ENCODE data around the gene MSLN.

DNA sequence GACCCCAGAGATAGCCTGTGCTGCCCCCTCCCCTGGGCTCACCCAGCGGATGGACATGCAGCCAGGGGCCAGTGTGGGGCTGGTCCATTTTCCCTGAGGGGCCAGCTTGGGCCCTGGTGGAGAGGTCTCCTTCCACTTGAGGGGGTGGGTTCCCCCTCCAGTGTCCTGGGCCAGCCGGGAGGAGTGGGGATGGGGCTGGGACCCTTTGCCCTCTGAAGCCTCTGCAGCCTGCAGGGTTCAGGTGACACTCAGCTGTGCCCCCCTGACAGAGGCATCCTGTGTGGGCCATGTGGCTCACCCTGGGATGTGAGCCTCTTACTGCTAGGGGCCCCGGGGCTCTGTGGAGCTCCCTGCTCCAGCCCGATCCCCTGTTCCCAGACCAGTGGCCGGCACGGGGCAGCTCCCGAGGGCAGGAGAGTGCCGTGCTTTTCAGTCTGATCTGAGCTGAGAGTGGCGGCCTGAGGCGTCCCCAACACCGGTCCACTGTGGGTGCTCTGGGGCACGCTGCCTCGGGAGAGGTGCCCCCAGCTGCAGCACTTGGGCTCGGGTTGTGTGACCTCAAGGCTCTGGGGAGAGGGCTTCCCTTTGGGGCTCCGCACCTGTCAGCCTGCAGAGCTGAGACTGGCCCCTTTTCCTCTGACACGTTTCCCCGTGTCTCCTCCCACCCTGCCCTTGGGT, 40.4 kb downstream of the MSLN start:
- TF ChIP-seq, protein P1, sequence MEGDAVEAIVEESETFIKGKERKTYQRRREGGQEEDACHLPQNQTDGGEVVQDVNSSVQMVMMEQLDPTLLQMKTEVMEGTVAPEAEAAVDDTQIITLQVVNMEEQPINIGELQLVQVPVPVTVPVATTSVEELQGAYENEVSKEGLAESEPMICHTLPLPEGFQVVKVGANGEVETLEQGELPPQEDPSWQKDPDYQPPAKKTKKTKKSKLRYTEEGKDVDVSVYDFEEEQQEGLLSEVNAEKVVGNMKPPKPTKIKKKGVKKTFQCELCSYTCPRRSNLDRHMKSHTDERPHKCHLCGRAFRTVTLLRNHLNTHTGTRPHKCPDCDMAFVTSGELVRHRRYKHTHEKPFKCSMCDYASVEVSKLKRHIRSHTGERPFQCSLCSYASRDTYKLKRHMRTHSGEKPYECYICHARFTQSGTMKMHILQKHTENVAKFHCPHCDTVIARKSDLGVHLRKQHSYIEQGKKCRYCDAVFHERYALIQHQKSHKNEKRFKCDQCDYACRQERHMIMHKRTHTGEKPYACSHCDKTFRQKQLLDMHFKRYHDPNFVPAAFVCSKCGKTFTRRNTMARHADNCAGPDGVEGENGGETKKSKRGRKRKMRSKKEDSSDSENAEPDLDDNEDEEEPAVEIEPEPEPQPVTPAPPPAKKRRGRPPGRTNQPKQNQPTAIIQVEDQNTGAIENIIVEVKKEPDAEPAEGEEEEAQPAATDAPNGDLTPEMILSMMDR (conservative IDR thresholded peaks at IDR 0.05; ENCODE audit: low read depth, low read length): no peak
- no peak for TF ChIP-seq EZH2 (IDR thresholded peaks at IDR 0.05; ENCODE audit: low read length, unreplicated experiment)

Measured in PC-3 (cell line).